Measurements from ENCODE around the gene PA2G4.

PA2G4 gene

DNA sequence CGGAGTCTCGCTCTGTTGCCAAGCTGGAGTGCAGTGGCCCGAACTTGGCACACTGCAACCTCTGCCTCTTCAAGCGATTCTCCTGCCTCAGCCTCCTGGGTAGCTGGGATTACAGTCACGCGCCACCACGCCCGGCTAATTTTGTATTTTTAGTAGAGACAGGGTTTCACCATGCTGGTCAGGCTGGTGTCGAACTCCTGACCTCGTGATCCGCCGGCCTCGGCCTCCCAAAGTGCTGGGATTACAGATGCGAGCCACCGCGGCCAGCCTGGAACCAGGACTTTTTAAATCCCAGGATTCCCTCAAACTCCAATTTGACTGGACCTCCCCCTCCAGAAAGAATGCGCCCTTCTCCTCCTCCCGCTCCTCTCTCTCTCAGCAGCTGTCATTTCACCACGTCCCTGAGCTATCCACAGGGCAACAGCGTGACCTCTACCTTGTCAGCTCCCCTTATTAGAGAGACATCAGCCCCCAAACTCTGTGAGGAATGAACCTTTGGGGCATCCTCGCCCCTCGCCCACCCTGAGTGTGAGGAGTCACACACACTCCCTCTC, 25.7 kb downstream of the PA2G4 start:
- peaks cover 18 to 62% (median 52%) of the 10 kb centered on the region in 5 donors for H3K4me1 ChIP-seq (ENCODE audit: control insufficient read depth in 5 of 5, insufficient read depth in 5 of 5, low read length in 5 of 5)
- peak overlapping the region in 4 of 5 donors; percentile 50 to 87 (median 84) for H3K9ac ChIP-seq (ENCODE audit: low read length in 5 of 5)
- no peaks in the 10 kb centered on the region for H3K27me3 ChIP-seq (ENCODE audit: control insufficient read depth in 5 of 5, insufficient read depth in 4 of 5, low read length in 5 of 5)
- peaks cover 6 to 48% (median 46%) of the 10 kb centered on the region in 5 donors for H3K36me3 ChIP-seq (ENCODE audit: control insufficient read depth in 5 of 5, insufficient read depth in 5 of 5, low read length in 5 of 5)
- peak overlapping the region; percentile 95 for H3K27ac ChIP-seq (ENCODE audit: low read depth, low read length)
- peak overlapping the region; percentile 90 to 97 (median 93) for H3K4me3 ChIP-seq (ENCODE audit: low read depth in 1 of 5, low read length in 5 of 5)
- H3K9me3 ChIP-seq (ENCODE audit: control insufficient read depth in 5 of 5, low read length in 5 of 5) = no peaks in the 10 kb centered on the region

DNA sequence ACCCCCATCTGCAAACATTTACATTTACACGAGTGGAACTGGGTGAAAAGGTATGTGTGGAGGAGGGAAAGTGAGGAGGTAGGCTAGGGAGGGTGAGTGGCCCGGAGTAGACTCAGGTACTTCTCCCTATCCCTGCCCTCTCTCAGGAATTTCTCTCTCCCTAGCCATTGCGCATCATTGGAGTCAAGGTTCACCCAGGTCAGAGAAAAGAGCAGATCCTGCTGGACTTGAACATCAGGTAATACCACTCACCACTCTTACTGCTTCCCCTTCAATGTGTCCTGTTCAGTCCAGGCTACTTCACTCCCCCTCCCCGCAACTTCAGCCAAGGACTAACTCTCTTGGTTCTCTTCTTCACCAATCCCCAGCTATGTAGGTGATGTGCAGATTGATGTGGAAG, 26.5 kb downstream of the PA2G4 start:
- H3K9ac ChIP-seq (ENCODE audit: low read length in 5 of 5) = peak overlapping the region in 2 of 5 donors; percentile 12 to 50
- H3K9me3 ChIP-seq (ENCODE audit: control insufficient read depth in 5 of 5, low read length in 5 of 5) = no peaks in the 10 kb centered on the region
- H3K27me3 ChIP-seq (ENCODE audit: control insufficient read depth in 5 of 5, insufficient read depth in 4 of 5, low read length in 5 of 5) = no peaks in the 10 kb centered on the region
- H3K4me3 ChIP-seq (ENCODE audit: low read depth in 1 of 5, low read length in 5 of 5) = no peak overlapping the region
- H3K4me1 ChIP-seq (ENCODE audit: control insufficient read depth in 5 of 5, insufficient read depth in 5 of 5, low read length in 5 of 5) = peaks cover 18 to 53% (median 43%) of the 10 kb centered on the region in 5 donors
- H3K36me3 ChIP-seq (ENCODE audit: control insufficient read depth in 5 of 5, insufficient read depth in 5 of 5, low read length in 5 of 5) = peaks cover 6 to 55% (median 53%) of the 10 kb centered on the region in 5 donors
- H3K27ac ChIP-seq (ENCODE audit: low read depth, low read length) = peak overlapping the region; percentile 95

DNA sequence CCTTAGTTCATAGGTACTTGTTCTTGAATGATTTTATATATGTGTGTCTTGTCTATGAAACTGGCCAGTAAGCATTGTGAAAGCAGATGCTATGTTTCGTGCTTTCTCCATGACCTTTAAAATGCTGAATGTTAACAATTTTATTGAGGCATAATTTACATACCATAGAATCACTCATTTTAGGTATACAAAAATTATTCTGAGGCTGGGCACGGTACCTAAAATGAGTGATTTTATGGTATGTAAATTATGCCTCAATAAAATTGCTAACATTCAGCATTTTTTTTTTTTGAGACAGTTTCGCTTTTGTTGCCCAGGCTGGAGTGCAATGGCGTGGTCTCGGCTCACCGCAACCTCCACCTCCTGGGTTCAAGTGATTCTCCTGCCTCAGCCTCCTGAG, 30.5 kb downstream of the PA2G4 start:
- Histone ChIP-seq H3K4me1 (ENCODE audit: control insufficient read depth in 5 of 5, insufficient read depth in 5 of 5, low read length in 5 of 5) (peaks cover 2 to 16% (median 10%) of the 10 kb centered on the region in 5 donors), H3K9ac (ENCODE audit: low read length in 5 of 5) (no peak overlapping the region), H3K4me3 (ENCODE audit: low read depth in 1 of 5, low read length in 5 of 5) (no peak overlapping the region)

DNA sequence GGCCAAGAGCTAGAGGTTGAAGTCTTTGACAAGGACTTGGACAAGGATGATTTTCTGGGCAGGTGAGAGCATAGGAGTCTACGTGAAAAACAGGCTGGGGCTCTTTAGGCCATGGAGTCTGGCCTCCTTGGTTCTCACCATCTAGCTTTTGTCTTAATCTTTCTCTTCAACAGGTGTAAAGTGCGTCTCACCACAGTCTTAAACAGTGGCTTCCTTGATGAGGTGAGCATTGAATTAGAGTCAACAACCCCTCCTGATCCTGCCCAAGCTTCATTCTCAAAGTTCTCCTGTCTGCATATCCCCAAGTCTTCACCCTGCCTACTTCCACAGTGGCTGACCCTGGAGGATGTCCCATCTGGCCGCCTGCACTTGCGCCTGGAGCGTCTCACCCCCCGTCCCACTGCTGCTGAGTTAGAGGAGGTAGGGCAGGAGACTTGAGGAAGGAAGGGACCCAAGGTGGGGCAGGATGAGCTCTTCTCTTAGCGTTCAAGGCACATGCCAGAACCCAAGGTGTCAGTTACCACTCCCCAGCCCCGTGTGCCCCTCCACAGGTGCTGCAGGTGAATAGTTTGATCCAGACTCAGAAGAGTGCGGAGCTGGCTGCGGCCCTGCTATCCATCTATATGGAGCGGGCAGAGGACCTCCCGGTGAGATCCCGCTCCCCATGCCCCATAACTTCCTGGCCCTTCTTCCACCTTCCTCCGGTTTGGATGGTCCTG, 33.7 kb downstream of the PA2G4 start:
- no peaks in the 10 kb centered on the region for H3K9me3 ChIP-seq (ENCODE audit: control insufficient read depth in 5 of 5, low read length in 5 of 5)
- no peak overlapping the region for H3K4me3 ChIP-seq (ENCODE audit: low read depth in 1 of 5, low read length in 5 of 5)
- peaks cover 12 to 96% (median 83%) of the 10 kb centered on the region in 5 donors for H3K36me3 ChIP-seq (ENCODE audit: control insufficient read depth in 5 of 5, insufficient read depth in 5 of 5, low read length in 5 of 5)
- no peak overlapping the region for H3K9ac ChIP-seq (ENCODE audit: low read length in 5 of 5)
- no peak overlapping the region for H3K27ac ChIP-seq (ENCODE audit: low read depth, low read length)
- H3K27me3 ChIP-seq (ENCODE audit: control insufficient read depth in 5 of 5, insufficient read depth in 4 of 5, low read length in 5 of 5) = no peaks in the 10 kb centered on the region
- peaks cover 0 to 12% (median 9%) of the 10 kb centered on the region in 5 donors for H3K4me1 ChIP-seq (ENCODE audit: control insufficient read depth in 5 of 5, insufficient read depth in 5 of 5, low read length in 5 of 5)

More for the DNA sequence above, 30.5 kb downstream of the PA2G4 start:
- Histone ChIP-seq H3K27me3 (ENCODE audit: control insufficient read depth in 5 of 5, insufficient read depth in 4 of 5, low read length in 5 of 5) (no peaks in the 10 kb centered on the region), H3K27ac (ENCODE audit: low read depth, low read length) (no peak overlapping the region), H3K36me3 (ENCODE audit: control insufficient read depth in 5 of 5, insufficient read depth in 5 of 5, low read length in 5 of 5) (peaks cover 15 to 94% (median 87%) of the 10 kb centered on the region in 5 donors), H3K9me3 (ENCODE audit: control insufficient read depth in 5 of 5, low read length in 5 of 5) (no peaks in the 10 kb centered on the region)

DNA sequence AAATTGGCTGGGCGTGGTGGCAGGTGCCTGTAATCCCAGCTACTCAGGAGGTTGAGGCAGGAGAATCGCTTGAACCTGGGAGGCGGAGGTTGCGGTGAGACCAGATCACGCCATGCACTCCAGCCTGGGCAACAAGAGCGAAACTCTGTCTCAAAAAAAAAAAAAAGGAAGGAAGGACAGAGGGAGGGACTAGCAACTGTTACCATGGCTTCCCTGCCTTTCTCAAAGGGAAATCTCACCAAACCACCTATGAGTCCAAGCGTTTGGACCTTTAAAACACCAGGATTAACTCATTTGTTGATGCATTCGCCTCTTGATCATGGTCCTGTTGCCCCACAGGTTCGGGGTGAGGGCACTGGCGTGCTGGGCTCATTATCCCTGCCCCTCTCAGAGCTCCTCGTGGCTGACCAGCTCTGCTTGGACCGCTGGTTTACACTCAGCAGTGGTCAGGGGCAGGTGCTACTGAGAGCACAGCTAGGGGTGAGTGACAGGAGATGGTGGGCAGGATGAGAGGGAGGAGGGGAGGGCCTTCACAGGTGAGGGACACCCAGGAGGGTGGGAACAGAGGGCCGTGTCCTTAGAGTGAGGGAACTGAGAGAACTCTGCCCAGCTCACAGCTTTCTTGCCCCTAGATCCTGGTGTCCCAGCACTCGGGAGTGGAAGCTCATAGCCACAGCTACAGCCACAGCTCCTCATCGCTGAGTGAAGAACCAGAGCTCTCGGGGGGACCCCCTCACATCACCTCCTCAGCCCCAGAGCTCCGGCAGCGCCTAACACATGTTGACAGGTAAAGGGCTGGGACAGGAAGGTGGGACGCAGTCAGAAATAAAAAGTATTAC, 37.8 kb downstream of the PA2G4 start:
- Histone ChIP-seq H3K27me3 (ENCODE audit: control insufficient read depth in 5 of 5, insufficient read depth in 4 of 5, low read length in 5 of 5) (no peaks in the 10 kb centered on the region), H3K9me3 (ENCODE audit: control insufficient read depth in 5 of 5, low read length in 5 of 5) (no peaks in the 10 kb centered on the region), H3K9ac (ENCODE audit: low read length in 5 of 5) (peak overlapping the region in 1 of 5 donors; percentile 24), H3K27ac (ENCODE audit: low read depth, low read length) (peak overlapping the region; percentile 61), H3K4me3 (ENCODE audit: low read depth in 1 of 5, low read length in 5 of 5) (no peak overlapping the region), H3K36me3 (ENCODE audit: control insufficient read depth in 5 of 5, insufficient read depth in 5 of 5, low read length in 5 of 5) (peaks cover 11 to 80% (median 69%) of the 10 kb centered on the region in 5 donors), H3K4me1 (ENCODE audit: control insufficient read depth in 5 of 5, insufficient read depth in 5 of 5, low read length in 5 of 5) (peaks cover 9 to 47% (median 46%) of the 10 kb centered on the region in 5 donors)

DNA sequence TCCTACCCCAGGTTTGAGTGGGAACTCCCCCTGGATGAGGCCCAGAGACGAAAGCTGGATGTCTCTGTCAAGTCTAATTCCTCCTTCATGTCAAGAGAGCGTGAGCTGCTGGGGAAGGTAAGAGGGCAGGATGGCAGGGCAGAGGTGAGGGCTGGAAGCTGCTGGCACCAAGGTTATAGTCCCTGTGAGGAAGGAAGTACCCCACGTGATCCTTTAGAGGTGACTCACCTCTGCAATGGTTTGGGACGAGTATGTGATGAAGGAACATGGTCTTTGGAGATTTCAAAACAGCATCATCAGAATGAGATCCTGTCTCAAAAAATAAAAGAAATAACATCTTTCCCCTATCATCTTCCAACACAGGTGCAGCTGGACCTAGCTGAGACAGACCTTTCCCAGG, 38.9 kb downstream of the PA2G4 start:
- Histone ChIP-seq H3K4me1 (ENCODE audit: control insufficient read depth in 5 of 5, insufficient read depth in 5 of 5, low read length in 5 of 5) (peaks cover 9 to 54% (median 51%) of the 10 kb centered on the region in 5 donors), H3K4me3 (ENCODE audit: low read depth in 1 of 5, low read length in 5 of 5) (no peak overlapping the region), H3K36me3 (ENCODE audit: control insufficient read depth in 5 of 5, insufficient read depth in 5 of 5, low read length in 5 of 5) (peaks cover 7 to 70% (median 58%) of the 10 kb centered on the region in 5 donors), H3K9me3 (ENCODE audit: control insufficient read depth in 5 of 5, low read length in 5 of 5) (no peaks in the 10 kb centered on the region), H3K9ac (ENCODE audit: low read length in 5 of 5) (no peak overlapping the region), H3K27me3 (ENCODE audit: control insufficient read depth in 5 of 5, insufficient read depth in 4 of 5, low read length in 5 of 5) (no peaks in the 10 kb centered on the region), H3K27ac (ENCODE audit: low read depth, low read length) (peak overlapping the region; percentile 61)

DNA sequence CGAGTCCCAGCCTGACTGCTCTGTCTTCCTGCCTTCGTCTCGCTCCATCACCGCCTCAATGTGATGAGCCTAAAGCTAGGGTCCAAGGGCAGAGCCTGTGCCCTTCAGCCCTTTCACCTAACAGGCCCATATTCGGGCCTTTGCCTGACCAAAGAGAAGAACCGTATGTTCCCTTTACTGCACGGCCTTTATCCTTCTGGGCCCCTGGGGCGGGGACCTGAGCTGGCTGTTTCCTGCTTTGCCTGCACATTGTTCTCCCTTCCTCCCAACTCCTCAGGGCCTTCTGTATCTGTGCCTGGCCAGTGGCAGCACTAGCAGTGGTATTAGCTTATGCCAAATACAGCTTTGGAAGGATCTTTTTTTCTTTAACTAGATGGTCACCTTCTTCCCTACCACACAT, 39.5 kb downstream of the PA2G4 start:
- peaks cover 3 to 63% (median 52%) of the 10 kb centered on the region in 5 donors for H3K36me3 ChIP-seq (ENCODE audit: control insufficient read depth in 5 of 5, insufficient read depth in 5 of 5, low read length in 5 of 5)
- no peak overlapping the region for H3K4me3 ChIP-seq (ENCODE audit: low read depth in 1 of 5, low read length in 5 of 5)
- no peaks in the 10 kb centered on the region for H3K9me3 ChIP-seq (ENCODE audit: control insufficient read depth in 5 of 5, low read length in 5 of 5)
- peak overlapping the region; percentile 61 for H3K27ac ChIP-seq (ENCODE audit: low read depth, low read length)
- H3K4me1 ChIP-seq (ENCODE audit: control insufficient read depth in 5 of 5, insufficient read depth in 5 of 5, low read length in 5 of 5) = peaks cover 9 to 54% (median 51%) of the 10 kb centered on the region in 5 donors
- no peak overlapping the region for H3K9ac ChIP-seq (ENCODE audit: low read length in 5 of 5)
- H3K27me3 ChIP-seq (ENCODE audit: control insufficient read depth in 5 of 5, insufficient read depth in 4 of 5, low read length in 5 of 5) = no peaks in the 10 kb centered on the region

DNA sequence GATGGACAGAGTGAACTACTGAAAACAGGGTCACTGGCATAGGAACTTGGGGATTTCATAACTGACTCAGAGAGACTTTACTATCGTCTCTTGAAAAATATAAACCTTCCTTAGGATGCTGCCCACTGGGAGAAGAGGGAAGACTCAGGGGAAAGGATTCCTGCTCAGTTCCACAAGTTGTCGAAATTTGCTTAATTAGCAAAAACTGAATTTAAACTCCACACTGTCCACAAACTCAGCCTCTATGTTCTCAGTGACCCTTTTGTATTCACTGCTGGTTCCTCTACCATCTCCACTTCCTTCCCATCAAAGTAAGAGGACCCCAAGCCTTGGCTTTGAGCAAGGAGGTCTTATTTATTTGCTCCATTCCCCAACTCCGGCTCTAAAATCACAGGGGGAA, 40.9 kb downstream of the PA2G4 start:
- Histone ChIP-seq H3K36me3 (ENCODE audit: control insufficient read depth in 5 of 5, insufficient read depth in 5 of 5, low read length in 5 of 5) (peaks cover 2 to 50% (median 41%) of the 10 kb centered on the region in 5 donors), H3K9me3 (ENCODE audit: control insufficient read depth in 5 of 5, low read length in 5 of 5) (no peaks in the 10 kb centered on the region), H3K4me1 (ENCODE audit: control insufficient read depth in 5 of 5, insufficient read depth in 5 of 5, low read length in 5 of 5) (peaks cover 9 to 54% (median 51%) of the 10 kb centered on the region in 5 donors), H3K27me3 (ENCODE audit: control insufficient read depth in 5 of 5, insufficient read depth in 4 of 5, low read length in 5 of 5) (no peaks in the 10 kb centered on the region), H3K9ac (ENCODE audit: low read length in 5 of 5) (no peak overlapping the region), H3K27ac (ENCODE audit: low read depth, low read length) (peak overlapping the region; percentile 90), H3K4me3 (ENCODE audit: low read depth in 1 of 5, low read length in 5 of 5) (no peak overlapping the region)

DNA sequence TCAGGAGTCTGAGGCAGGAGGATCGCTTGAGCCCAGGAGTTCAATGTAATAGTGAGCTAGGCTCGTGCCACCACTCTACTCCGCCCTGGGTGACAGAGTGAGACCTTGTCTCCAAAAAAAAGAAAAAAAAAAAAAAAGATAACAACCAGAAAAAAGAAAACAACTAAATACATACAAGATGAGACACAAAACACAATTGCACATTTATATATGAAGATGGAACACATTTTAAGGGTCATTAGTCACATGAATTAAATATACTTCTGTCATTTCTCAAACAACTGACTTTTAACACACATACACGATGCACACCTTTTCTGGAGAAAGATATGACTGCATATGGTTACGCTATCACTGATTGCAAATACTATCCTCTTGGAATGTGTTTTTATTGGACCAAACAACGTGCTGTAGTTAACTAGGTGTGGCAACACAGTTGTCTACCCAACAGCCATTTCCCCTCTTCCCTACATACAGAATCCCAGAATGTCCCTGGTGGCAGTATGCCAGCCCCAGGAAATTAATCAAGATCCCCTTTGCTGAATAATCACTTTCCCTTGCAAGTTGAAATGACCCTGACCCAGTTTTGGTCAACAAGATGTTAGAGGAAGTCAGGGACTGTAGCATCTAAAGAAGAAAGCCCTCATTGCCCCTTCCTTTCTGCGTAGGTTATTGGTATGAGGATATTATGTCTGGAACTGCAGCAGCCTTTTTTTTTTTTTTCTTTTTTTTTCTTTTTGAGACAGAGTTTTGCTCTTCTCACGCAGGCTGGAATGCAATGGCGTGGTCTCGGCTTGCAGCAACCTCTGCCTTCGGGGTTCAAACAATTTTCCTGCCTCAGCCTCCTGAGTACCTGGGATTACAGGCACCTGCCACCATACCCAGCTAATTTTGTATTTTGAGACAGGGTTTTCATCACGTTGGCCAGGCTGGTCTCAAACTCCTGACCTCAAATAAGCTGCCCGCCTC, 42.4 kb downstream of the PA2G4 start:
- no peaks in the 10 kb centered on the region for H3K9me3 ChIP-seq (ENCODE audit: control insufficient read depth in 5 of 5, low read length in 5 of 5)
- H3K4me1 ChIP-seq (ENCODE audit: control insufficient read depth in 5 of 5, insufficient read depth in 5 of 5, low read length in 5 of 5) = peaks cover 12 to 68% (median 61%) of the 10 kb centered on the region in 5 donors
- H3K36me3 ChIP-seq (ENCODE audit: control insufficient read depth in 5 of 5, insufficient read depth in 5 of 5, low read length in 5 of 5) = peaks cover 2 to 36% (median 32%) of the 10 kb centered on the region in 5 donors
- peak overlapping the region; percentile 90 for H3K27ac ChIP-seq (ENCODE audit: low read depth, low read length)
- peak overlapping the region in 2 of 5 donors; percentile 15 to 66 for H3K9ac ChIP-seq (ENCODE audit: low read length in 5 of 5)
- no peak overlapping the region for H3K4me3 ChIP-seq (ENCODE audit: low read depth in 1 of 5, low read length in 5 of 5)
- H3K27me3 ChIP-seq (ENCODE audit: control insufficient read depth in 5 of 5, insufficient read depth in 4 of 5, low read length in 5 of 5) = no peaks in the 10 kb centered on the region
